ENCODE results near the gene POLK. TPM values are rescaled to one million over a fixed set of nuclear protein-coding genes. Genes with fewer than 3 reads are reported as not detected.
"Not testable (repeated sequence)": the region's sequence is repeated elsewhere in the genome, so short reads cannot be mapped to it uniquely, and the experiment has no call there.

The POLK gene
- total and polyA plus RNA-seq, 2 of the 13 experiments (the other 11 are each of a cell fraction or from before 2014, with no cell fraction given), result 8.6 to 11.7 TPM

DNA sequence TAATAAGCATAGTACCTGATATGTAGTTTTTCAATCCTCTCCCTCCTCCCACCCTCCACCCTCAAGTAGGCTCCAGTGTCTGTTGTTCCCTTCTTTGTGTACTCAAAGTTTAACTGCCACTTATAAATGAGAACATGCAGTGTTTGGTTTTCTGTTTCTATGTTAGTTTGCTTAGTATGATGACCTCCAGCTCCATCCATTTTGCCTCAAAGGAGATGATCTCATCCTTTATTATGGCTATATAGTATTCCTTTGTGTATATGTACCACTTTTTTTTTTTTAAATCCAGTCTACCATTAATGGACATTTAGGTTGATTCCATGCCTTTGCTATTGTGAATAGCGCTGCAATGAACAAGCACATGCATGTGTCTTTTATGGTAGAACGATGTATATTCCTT, 20.5 kb downstream of the POLK start (continued):
- TF ChIP-seq ARID3A (IDR thresholded peaks at IDR 0.05; ENCODE audit: low read depth, low read length), result no peak
- no peak for TF ChIP-seq ZNF660 (CRISPR knock-in tag; IDR thresholded peaks at IDR 0.05; ENCODE audit: borderline replicate concordance, low read depth)
- TF ChIP-seq ZNF619 (CRISPR knock-in tag; IDR thresholded peaks at IDR 0.05), result no peak

- DNase-seq (ENCODE audit: low spot score); H3K9ac ChIP-seq (ENCODE audit: insufficient read depth, low read depth, low read length); H3K36me3 ChIP-seq (replicated peaks in 1 of 2; ENCODE audit: control insufficient read depth in 1 of 2, insufficient read depth in 2 of 2, low read length in 2 of 2); POLR2A ChIA-PET; in situ Hi-C loops (cut with HindIII; ENCODE audit: extremely low pct_ligation_motif_present, low pct_unique_long_range_greater_than_20kb); H3K4me1 ChIP-seq (ENCODE audit: insufficient read depth, low read length); H3K27me3 ChIP-seq (ENCODE audit: control insufficient read depth in 1 of 2, insufficient read depth in 2 of 2, low read length in 2 of 2); H4K20me1 ChIP-seq (ENCODE audit: insufficient read depth, low read length); H2AFZ ChIP-seq (ENCODE audit: low read length); CTCF ChIA-PET (ENCODE audit: low intra/inter-chr PET ratio, low total read pairs); BruUV-seq (replicated peaks); intact Hi-C loops (cut with micrococcal nuclease; ENCODE audit: unreplicated experiment); H3K4me2 ChIP-seq (ENCODE audit: low read depth, low read length); H3K27ac ChIP-seq (ENCODE audit: extremely low read length, insufficient read depth, low read length); H3K79me2 ChIP-seq (ENCODE audit: insufficient read depth, low read length); ATAC-seq; H3K4me3 ChIP-seq (replicated peaks in 1 of 3; ENCODE audit: insufficient read depth in 1 of 3, low read depth in 2 of 3, low read length in 3 of 3); FAIRE-seq; H3K9me3 ChIP-seq (ENCODE audit: low read length): not testable (repeated sequence)
- WGBS (ENCODE audit: low lambda C conversion rate), result 100% methylated on average over 1 of the region's 1 CpG
These were observed 22.0 kb downstream of the POLK start for GRCh38 chr5:75533716-75534115.

GRCh38 chr5:75534734-75535133, 23.0 kb downstream of the POLK start:
- Histone ChIP-seq H3K36me3 (replicated peaks in 1 of 2; ENCODE audit: control insufficient read depth in 1 of 2, insufficient read depth in 2 of 2, low read length in 2 of 2) (no peaks in the 10 kb centered on the region), H3K9me3 (ENCODE audit: low read length) (no peaks in the 10 kb centered on the region), H3K9ac (ENCODE audit: insufficient read depth, low read depth, low read length) (no peak overlapping the region), H4K20me1 (ENCODE audit: insufficient read depth, low read length) (0 out of 2 replicates have a peak, but pooled peaks cover 3% of the 10 kb centered on the region), H3K27me3 (ENCODE audit: control insufficient read depth in 1 of 2, insufficient read depth in 2 of 2, low read length in 2 of 2) (no peaks in the 10 kb centered on the region), H3K4me3 (replicated peaks in 1 of 3; ENCODE audit: insufficient read depth in 1 of 3, low read depth in 2 of 3, low read length in 3 of 3) (no peak overlapping the region), H3K4me2 (ENCODE audit: low read depth, low read length) (no peak overlapping the region), H2AFZ (ENCODE audit: low read length) (no peak overlapping the region), H3K79me2 (ENCODE audit: insufficient read depth, low read length) (peaks cover 9% of the 10 kb centered on the region), H3K4me1 (ENCODE audit: insufficient read depth, low read length) (no peaks in the 10 kb centered on the region), H3K27ac (ENCODE audit: extremely low read length, insufficient read depth, low read length) (no peak overlapping the region)
- ChIA-PET CTCF (ENCODE audit: low intra/inter-chr PET ratio, low total read pairs) (no interaction called here), POLR2A (no interaction called here)
- in situ Hi-C loops (cut with HindIII; ENCODE audit: extremely low pct_ligation_motif_present, low pct_unique_long_range_greater_than_20kb), result no loop called here
- FAIRE-seq (peak; percentile 12), ATAC-seq (no peak), DNase-seq (ENCODE audit: low spot score) (no peak)
- intact Hi-C loops (cut with micrococcal nuclease; ENCODE audit: unreplicated experiment), result no loop called here
- no TSS peak for BruUV-seq (replicated peaks)
- 95% methylated on average over 2 of the region's 2 CpGs for WGBS (ENCODE audit: low lambda C conversion rate)
- TF ChIP-seq ZSCAN25 (CRISPR knock-in tag; IDR thresholded peaks at IDR 0.05), result no peak
- TF ChIP-seq ZNF646 (CRISPR knock-in tag; IDR thresholded peaks at IDR 0.05), result no peak
- TF ChIP-seq ZSCAN29 (CRISPR knock-in tag; conservative IDR thresholded peaks at IDR 0.05), result no peak
- no peak for TF ChIP-seq ZNF160 (CRISPR knock-in tag; IDR thresholded peaks at IDR 0.05)
- no peak for TF ChIP-seq CAMTA2 (CRISPR knock-in tag; IDR thresholded peaks at IDR 0.05; ENCODE audit: borderline replicate concordance)
